Measurements from ENCODE around the gene CTSW.

CTSW gene

DNA sequence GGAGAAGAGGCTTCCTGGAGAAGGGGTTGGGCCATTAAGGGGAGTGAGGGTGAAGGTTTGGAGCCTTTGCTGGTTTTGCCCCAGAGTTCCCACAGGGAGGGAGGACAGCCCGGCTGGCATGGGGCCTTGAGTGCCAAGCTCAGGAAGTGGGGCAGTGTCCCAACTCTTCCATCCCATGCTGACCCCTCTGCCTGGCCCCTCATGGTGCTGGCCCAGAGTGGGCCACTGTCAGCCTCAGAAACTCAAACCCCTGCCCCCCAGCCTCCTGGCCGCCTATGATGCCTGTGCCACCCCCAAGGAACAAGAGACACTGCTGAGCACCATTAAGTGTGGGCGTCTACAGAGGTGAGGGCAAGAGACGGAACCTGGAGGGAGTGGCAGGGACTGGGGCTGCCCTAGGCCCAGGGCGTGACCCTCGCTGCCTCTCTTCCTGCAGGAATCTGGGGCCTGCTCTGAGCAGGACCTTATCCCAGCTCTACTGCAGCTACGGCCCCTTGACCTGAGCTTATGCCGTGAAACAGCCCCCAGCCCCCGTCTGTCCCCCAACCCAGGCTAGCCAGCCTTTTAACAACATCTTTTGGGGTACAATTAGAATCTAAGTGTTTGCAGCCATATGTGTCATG, 14.0 kb upstream of the CTSW start:
- DNase-seq (ENCODE audit: extremely low read depth, insufficient read length) = no peak
- no peak overlapping the region for H3K4me3 ChIP-seq (replicated peaks; ENCODE audit: low read depth, low read length)
- H3K36me3 ChIP-seq (ENCODE audit: control insufficient read depth, insufficient read depth, low read length) = peaks cover 44% of the 10 kb centered on the region
- no peaks in the 10 kb centered on the region for H3K27me3 ChIP-seq (replicated peaks; ENCODE audit: control insufficient read depth, insufficient read depth, low read length)
- TF ChIP-seq, protein P1, sequence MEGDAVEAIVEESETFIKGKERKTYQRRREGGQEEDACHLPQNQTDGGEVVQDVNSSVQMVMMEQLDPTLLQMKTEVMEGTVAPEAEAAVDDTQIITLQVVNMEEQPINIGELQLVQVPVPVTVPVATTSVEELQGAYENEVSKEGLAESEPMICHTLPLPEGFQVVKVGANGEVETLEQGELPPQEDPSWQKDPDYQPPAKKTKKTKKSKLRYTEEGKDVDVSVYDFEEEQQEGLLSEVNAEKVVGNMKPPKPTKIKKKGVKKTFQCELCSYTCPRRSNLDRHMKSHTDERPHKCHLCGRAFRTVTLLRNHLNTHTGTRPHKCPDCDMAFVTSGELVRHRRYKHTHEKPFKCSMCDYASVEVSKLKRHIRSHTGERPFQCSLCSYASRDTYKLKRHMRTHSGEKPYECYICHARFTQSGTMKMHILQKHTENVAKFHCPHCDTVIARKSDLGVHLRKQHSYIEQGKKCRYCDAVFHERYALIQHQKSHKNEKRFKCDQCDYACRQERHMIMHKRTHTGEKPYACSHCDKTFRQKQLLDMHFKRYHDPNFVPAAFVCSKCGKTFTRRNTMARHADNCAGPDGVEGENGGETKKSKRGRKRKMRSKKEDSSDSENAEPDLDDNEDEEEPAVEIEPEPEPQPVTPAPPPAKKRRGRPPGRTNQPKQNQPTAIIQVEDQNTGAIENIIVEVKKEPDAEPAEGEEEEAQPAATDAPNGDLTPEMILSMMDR (IDR thresholded peaks at IDR 0.05; ENCODE audit: insufficient read depth, low read length, poor library complexity, severe bottlenecking) = no peak

DNA sequence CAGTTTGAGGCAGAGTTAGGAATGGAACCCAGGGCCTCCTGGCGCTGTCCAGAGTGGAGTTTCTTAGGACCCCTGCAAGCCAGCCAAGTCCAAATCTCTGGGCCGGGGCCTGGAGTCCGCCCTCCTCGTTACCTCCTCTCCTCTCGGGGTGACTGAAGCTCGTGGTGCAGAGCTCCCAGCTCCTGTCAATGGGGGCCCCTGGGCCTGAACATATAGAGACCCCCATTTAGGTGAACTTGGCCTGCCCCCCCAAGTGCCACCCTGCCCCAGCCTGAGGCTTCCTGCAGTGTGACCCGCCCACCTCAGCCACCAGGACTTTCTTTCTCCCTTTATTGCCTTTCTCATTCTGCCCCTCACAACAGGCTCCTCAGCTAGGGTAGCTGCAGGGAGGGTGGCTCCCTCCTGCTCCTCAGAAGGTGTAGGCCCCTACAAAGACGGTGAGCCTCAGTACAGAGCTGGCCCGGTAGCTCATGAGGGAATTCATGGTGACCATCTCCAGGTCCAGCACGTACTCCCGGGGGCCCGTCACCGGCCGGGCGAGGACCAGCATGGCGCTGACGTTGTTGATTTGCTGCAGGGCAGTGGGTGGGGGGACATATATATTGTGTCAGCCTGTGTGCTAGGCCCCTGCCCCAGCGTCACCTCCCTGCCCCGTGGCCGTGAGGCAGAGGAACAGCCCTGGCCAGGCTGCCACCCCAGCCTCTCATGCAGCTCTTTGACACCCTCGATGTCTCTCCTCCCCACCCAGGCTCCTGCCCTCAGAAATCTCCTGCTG, 12.9 kb upstream of the CTSW start:
- TF ChIP-seq, protein P1 (IDR thresholded peaks at IDR 0.05; ENCODE audit: insufficient read depth, low read length, poor library complexity, severe bottlenecking) = no peak
- Histone ChIP-seq H3K27me3 (replicated peaks; ENCODE audit: control insufficient read depth, insufficient read depth, low read length) (no peaks in the 10 kb centered on the region), H3K4me3 (replicated peaks; ENCODE audit: low read depth, low read length) (no peak overlapping the region), H3K36me3 (ENCODE audit: control insufficient read depth, insufficient read depth, low read length) (peaks cover 44% of the 10 kb centered on the region)
- no peak for DNase-seq (ENCODE audit: extremely low read depth, insufficient read length)

DNA sequence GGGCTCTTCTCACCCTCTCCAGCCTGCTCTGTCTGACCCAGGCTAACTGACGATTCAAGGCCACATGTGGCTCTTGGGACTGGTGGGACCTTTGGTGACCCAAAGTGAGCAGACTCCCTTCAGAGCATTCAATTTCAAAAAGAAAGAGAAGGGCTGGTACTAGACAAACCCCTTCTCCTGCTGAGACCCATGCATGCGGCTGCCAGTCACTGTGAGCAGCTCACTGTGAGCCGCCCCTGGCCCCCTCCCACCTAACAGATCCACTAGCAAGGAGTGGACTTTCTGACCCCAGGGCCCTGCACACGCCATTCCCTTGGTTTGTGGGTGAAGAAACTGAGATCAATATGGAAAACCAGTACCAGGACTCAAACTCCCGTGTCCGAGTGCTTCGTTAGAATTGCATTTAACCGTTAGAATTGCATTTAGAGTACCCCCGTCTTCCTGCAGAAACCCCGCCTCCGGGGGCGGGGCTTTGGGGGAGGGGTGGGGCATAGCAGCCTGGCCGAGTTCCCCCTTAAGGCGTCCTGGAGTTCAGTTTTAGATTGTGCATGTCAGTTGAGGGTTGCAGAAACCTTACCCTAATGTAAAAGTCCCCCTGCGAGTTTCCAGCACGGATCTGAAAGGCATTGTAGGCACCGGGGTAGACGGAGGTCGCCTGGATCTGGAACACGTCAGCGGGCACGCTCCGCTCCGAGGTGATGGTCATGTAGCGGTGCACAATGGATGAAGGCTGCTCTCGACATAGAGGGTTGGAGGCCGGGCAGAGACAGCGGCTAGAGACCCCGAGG, 12.2 kb upstream of the CTSW start:
- no peak for DNase-seq (ENCODE audit: extremely low read depth, insufficient read length)
- no peak overlapping the region for H3K4me3 ChIP-seq (replicated peaks; ENCODE audit: low read depth, low read length)
- H3K27me3 ChIP-seq (replicated peaks; ENCODE audit: control insufficient read depth, insufficient read depth, low read length) = no peaks in the 10 kb centered on the region
- TF ChIP-seq, protein P1 (IDR thresholded peaks at IDR 0.05; ENCODE audit: insufficient read depth, low read length, poor library complexity, severe bottlenecking) = no peak
- peaks cover 40% of the 10 kb centered on the region for H3K36me3 ChIP-seq (ENCODE audit: control insufficient read depth, insufficient read depth, low read length)

DNA sequence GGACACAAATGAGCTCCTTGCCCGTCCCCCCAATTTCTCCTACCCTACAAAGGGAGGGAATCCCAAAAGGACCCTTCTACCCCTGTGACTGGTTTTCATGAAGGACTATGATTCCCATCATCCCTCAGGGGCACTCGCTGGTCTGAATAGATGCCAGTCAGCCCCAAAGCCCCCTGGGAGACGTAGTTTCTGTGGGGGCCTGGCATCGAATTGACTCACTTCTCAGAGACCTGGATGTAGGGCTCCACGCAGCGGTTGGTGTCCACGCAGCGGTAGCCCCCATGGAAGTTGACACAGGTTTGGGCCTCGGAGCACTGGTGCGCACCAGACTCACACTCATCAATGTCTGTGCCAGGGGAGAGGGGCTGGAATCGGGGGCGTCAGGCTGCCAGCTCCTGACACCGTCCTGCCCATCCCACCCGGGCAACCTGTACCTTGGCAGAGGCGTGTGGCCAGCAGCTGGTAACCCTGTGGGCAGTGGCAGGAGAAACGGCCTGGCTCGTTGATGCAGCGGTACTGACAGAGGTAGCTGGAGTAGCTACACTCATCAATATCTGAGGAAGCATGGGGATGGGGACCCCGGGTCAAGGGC, 11.5 kb upstream of the CTSW start:
- peaks cover 34% of the 10 kb centered on the region for H3K36me3 ChIP-seq (ENCODE audit: control insufficient read depth, insufficient read depth, low read length)
- no peak for DNase-seq (ENCODE audit: extremely low read depth, insufficient read length)

DNA sequence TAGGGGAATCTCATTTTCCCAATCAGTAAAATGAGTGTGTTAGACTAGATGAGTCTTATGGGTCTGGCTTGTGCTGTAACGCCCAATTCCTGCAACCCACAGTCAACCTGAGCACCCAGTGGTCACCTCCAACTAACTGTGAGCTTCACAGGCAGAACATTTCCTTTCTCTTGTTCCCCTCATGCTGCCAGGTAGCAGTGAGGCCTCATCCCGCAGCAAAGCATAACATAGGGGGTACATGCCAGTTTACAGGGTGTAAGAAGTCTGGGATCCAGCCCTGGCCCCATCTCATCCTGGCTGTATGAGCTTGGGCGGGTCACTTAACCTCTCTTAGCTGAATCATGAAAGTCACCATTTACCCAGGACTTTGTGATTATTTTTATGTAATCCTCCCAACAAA, 10.7 kb upstream of the CTSW start:
- no peak for DNase-seq (ENCODE audit: extremely low read depth, insufficient read length)
- TF ChIP-seq, protein P1 (IDR thresholded peaks at IDR 0.05; ENCODE audit: insufficient read depth, low read length, poor library complexity, severe bottlenecking) = no peak
- no peaks in the 10 kb centered on the region for H3K27me3 ChIP-seq (replicated peaks; ENCODE audit: control insufficient read depth, insufficient read depth, low read length)
- no peak overlapping the region for H3K4me3 ChIP-seq (replicated peaks; ENCODE audit: low read depth, low read length)
- peaks cover 27% of the 10 kb centered on the region for H3K36me3 ChIP-seq (ENCODE audit: control insufficient read depth, insufficient read depth, low read length)

More for the DNA sequence above, 11.5 kb upstream of the CTSW start:
- no peak overlapping the region for H3K4me3 ChIP-seq (replicated peaks; ENCODE audit: low read depth, low read length)
- TF ChIP-seq, protein P1 (IDR thresholded peaks at IDR 0.05; ENCODE audit: insufficient read depth, low read length, poor library complexity, severe bottlenecking) = no peak
- no peaks in the 10 kb centered on the region for H3K27me3 ChIP-seq (replicated peaks; ENCODE audit: control insufficient read depth, insufficient read depth, low read length)

Measured in GM06990 (cell line).